SW 1271 (cell line): ENCODE results near the gene PYM1.
"Not testable (repeated sequence)": the region's sequence is repeated elsewhere in the genome, so short reads cannot be mapped to it uniquely, and the experiment has no call there.

Experiments
- DNase-seq, 2 experiments: peaks; one replicate each; lab custom pipeline; 2025; lab: John Stamatoyannopoulos, UW

PYM1 gene

GRCh38 chr12:55938826-55939501 is 11.3 kb upstream of the PYM1 start:
- no peak for DNase-seq

GRCh38 chr12:55937981-55938380 is 10.3 kb upstream of the PYM1 start:
- no peak for DNase-seq

GRCh38 chr12:55935738-55936151 is 8.1 kb upstream of the PYM1 start:
- DNase-seq: no peak

GRCh38 chr12:55934773-55935172 is 7.1 kb upstream of the PYM1 start:
- no peak for DNase-seq

GRCh38 chr12:55933799-55934742 is 6.4 kb upstream of the PYM1 start:
- no peak for DNase-seq

- peak in 1 of 2 experiments; percentile 53 for DNase-seq
Observed at GRCh38 chr12:55933169-55933798, 5.6 kb upstream of the PYM1 start.

- no peak for DNase-seq
Observed at GRCh38 chr12:55932551-55932910, 4.8 kb upstream of the PYM1 start.

GRCh38 chr12:55931780-55932550 is 4.3 kb upstream of the PYM1 start:
- DNase-seq: peak in 1 of 2 experiments; percentile 33

GRCh38 chr12:55931317-55931779 is 3.7 kb upstream of the PYM1 start:
- DNase-seq: peak in 1 of 2 experiments; percentile 25

- DNase-seq: peak in 1 of 2 experiments; percentile 73
Observed at GRCh38 chr12:55930771-55931316, 3.1 kb upstream of the PYM1 start, which contains the start of gene DGKA. DGKA (plus strand) TSS chr12:55931162; CDS start chr12:55936504, 5,342 bp downstream.

- DNase-seq: no peak
Observed at GRCh38 chr12:55929306-55929791, 1.7 kb upstream of the PYM1 start.

- DNase-seq: peak; percentile 91 to 94
Observed at GRCh38 chr12:55926738-55927587, 731 bp downstream of the PYM1 start.

GRCh38 chr12:55925870-55926737 is 1.6 kb downstream of the PYM1 start:
- DNase-seq: no peak

GRCh38 chr12:55925371-55925770 is 2.3 kb downstream of the PYM1 start:
- no peak for DNase-seq

GRCh38 chr12:55923648-55924047 is 4.0 kb downstream of the PYM1 start:
- DNase-seq: not testable (repeated sequence)

GRCh38 chr12:55922126-55922525 is 5.6 kb downstream of the PYM1 start:
- DNase-seq: no peak

GRCh38 chr12:55919032-55919431 is 8.7 kb downstream of the PYM1 start:
- peak; percentile 23 to 25 for DNase-seq

GRCh38 chr12:55915482-55915859 is 12.2 kb downstream of the PYM1 start:
- no peak for DNase-seq

GRCh38 chr12:55912908-55913307 is 14.8 kb downstream of the PYM1 start:
- DNase-seq: no peak
